ENCODE measurements around the gene IL18R1. TPM values are rescaled to one million over a fixed set of nuclear protein-coding genes. Genes with fewer than 3 reads are reported as not detected.

Gene IL18R1
- total RNA-seq, 1 donor from 2014 or later, result 5.3 TPM

GRCh38 chr2:102434655-102435381, 79.2 kb downstream of the IL18R1 start:
- H3K36me3 ChIP-seq (ENCODE audit: control insufficient read depth, insufficient read depth, low read length), result no peaks in the 10 kb centered on the region
- no peak overlapping the region for H3K4me3 ChIP-seq (ENCODE audit: low read depth, low read length)
- peaks cover 3% of the 10 kb centered on the region for H3K27me3 ChIP-seq (ENCODE audit: control insufficient read depth, insufficient read depth, low read length)
- TF ChIP-seq CTCF (IDR thresholded peaks at IDR 0.05; ENCODE audit: insufficient read depth, low read length, severe bottlenecking), result no peak
- DNase-seq (ENCODE audit: low read depth), result no peak
- no peak for FAIRE-seq

- no peak for TF ChIP-seq CTCF (IDR thresholded peaks at IDR 0.05; ENCODE audit: insufficient read depth, low read length, severe bottlenecking)
- no peak for FAIRE-seq
Measured at GRCh38 chr2:102435741-102436140, 80.1 kb downstream of the IL18R1 start.

GRCh38 chr2:102436323-102436722, 80.7 kb downstream of the IL18R1 start:
- DNase-seq (ENCODE audit: low read depth), result no peak
- no peak overlapping the region for H3K4me3 ChIP-seq (ENCODE audit: low read depth, low read length)
- H3K27me3 ChIP-seq (ENCODE audit: control insufficient read depth, insufficient read depth, low read length), result peaks cover 3% of the 10 kb centered on the region
- no peak for TF ChIP-seq CTCF (IDR thresholded peaks at IDR 0.05; ENCODE audit: insufficient read depth, low read length, severe bottlenecking)
- FAIRE-seq, result no peak
- no peaks in the 10 kb centered on the region for H3K36me3 ChIP-seq (ENCODE audit: control insufficient read depth, insufficient read depth, low read length)

More at GRCh38 chr2:102435741-102436140, 80.1 kb downstream of the IL18R1 start:
- DNase-seq (ENCODE audit: low read depth), result no peak
- Histone ChIP-seq H3K27me3 (ENCODE audit: control insufficient read depth, insufficient read depth, low read length) (peaks cover 3% of the 10 kb centered on the region), H3K36me3 (ENCODE audit: control insufficient read depth, insufficient read depth, low read length) (no peaks in the 10 kb centered on the region), H3K4me3 (ENCODE audit: low read depth, low read length) (no peak overlapping the region)

- Histone ChIP-seq H3K4me3 (ENCODE audit: low read depth, low read length) (no peak overlapping the region), H3K27me3 (ENCODE audit: control insufficient read depth, insufficient read depth, low read length) (peaks cover 2% of the 10 kb centered on the region), H3K36me3 (ENCODE audit: control insufficient read depth, insufficient read depth, low read length) (no peaks in the 10 kb centered on the region)
- no peak for FAIRE-seq
- no peak for DNase-seq (ENCODE audit: low read depth)
- no peak for TF ChIP-seq CTCF (IDR thresholded peaks at IDR 0.05; ENCODE audit: insufficient read depth, low read length, severe bottlenecking)
Measured at GRCh38 chr2:102437122-102437521, 81.5 kb downstream of the IL18R1 start.

GRCh38 chr2:102438111-102438510, 82.5 kb downstream of the IL18R1 start:
- no peak overlapping the region for H3K4me3 ChIP-seq (ENCODE audit: low read depth, low read length)
- H3K27me3 ChIP-seq (ENCODE audit: control insufficient read depth, insufficient read depth, low read length), result no peaks in the 10 kb centered on the region
- no peak for TF ChIP-seq CTCF (IDR thresholded peaks at IDR 0.05; ENCODE audit: insufficient read depth, low read length, severe bottlenecking)
- H3K36me3 ChIP-seq (ENCODE audit: control insufficient read depth, insufficient read depth, low read length), result no peaks in the 10 kb centered on the region
- DNase-seq (ENCODE audit: low read depth), result no peak
- no peak for FAIRE-seq

GRCh38 chr2:102438578-102438977, 83.0 kb downstream of the IL18R1 start:
- no peak for FAIRE-seq
- TF ChIP-seq CTCF (IDR thresholded peaks at IDR 0.05; ENCODE audit: insufficient read depth, low read length, severe bottlenecking), result no peak

More at GRCh38 chr2:102438578-102438977, 83.0 kb downstream of the IL18R1 start:
- no peaks in the 10 kb centered on the region for H3K36me3 ChIP-seq (ENCODE audit: control insufficient read depth, insufficient read depth, low read length)
- H3K4me3 ChIP-seq (ENCODE audit: low read depth, low read length), result no peak overlapping the region
- no peak for DNase-seq (ENCODE audit: low read depth)
- no peaks in the 10 kb centered on the region for H3K27me3 ChIP-seq (ENCODE audit: control insufficient read depth, insufficient read depth, low read length)

Data from bronchial epithelial cell (primary cell).